ENCODE results near the gene FAM131A. TPM values are rescaled to one million over a fixed set of nuclear protein-coding genes. Genes with fewer than 3 reads are reported as not detected.

FAM131A gene
- total RNA-seq, 1 experiment from 2014 or later = 14.4 TPM

DNA sequence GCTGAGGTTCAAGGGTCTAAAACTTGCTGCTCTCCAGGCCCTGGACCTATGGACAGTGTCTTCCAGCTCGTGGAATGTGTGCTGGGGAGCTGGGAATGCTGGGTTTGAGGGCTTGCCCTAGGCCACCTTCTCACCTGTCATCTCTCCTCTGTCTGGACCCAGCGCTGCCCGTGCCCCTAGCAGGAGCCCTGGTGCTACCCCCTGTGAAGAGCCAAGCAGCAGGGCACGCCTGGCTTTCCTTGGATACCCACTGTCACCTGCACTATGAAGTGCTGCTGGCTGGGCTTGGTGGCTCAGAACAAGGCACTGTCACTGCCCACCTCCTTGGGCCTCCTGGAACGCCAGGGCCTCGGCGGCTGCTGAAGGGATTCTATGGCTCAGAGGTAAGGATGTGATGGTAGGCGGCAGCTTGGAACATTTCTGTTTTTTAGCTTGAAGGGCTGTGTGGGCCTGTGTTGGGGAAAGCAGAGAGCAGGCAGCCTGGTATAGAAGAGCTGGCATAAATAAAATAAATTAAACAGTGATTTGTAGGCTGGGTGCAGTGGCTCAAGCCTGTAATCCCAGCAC lies 47.5 kb downstream of the FAM131A start:
- H3K27me3 ChIP-seq (ENCODE audit: insufficient read depth, low read length) = peaks cover 23% of the 10 kb centered on the region
- H2BK120ac ChIP-seq (ENCODE audit: low read depth, low read length, poor library complexity, severe bottlenecking) = no peak overlapping the region
- no peak overlapping the region for H3K4ac ChIP-seq (ENCODE audit: low read depth, low read length)
- no peak overlapping the region for H2BK20ac ChIP-seq (ENCODE audit: low read depth, low read length, poor library complexity, severe bottlenecking)
- DNase-seq = no peak
- no peak overlapping the region for H2AFZ ChIP-seq (ENCODE audit: low read length)
- Mint-ChIP-seq H3K27ac (no peak overlapping the region), H3K36me3 (ENCODE audit: insufficient read depth in 1 of 3, low read depth in 3 of 3) (no peaks in the 10 kb centered on the region), H3K4me3 (no peak overlapping the region), H3K27me3 (ENCODE audit: low read depth) (peaks cover 54% of the 10 kb centered on the region), H3K9me3 (peaks cover 0 to 3% of the 10 kb centered on the region in 2 experiments; a peak in 3 of 5 replicates), H3K4me1 (peaks cover 6 to 9% of the 10 kb centered on the region in 2 experiments)
- H2BK5ac ChIP-seq (ENCODE audit: insufficient read length, low read length) = no peak overlapping the region
- no peak overlapping the region for H2BK15ac ChIP-seq (ENCODE audit: low read depth, low read length)
- no peak overlapping the region for H4K91ac ChIP-seq (ENCODE audit: insufficient read length, low read depth, low read length)
- no peaks in the 10 kb centered on the region for H3K9me3 ChIP-seq (ENCODE audit: control insufficient read depth, low read depth, low read length)
- H2AK5ac ChIP-seq (ENCODE audit: insufficient read length, low read length) = no peak overlapping the region
- no peak overlapping the region for H3K9ac ChIP-seq (ENCODE audit: extremely low read depth, insufficient read length, low read length)
- H3K23me2 ChIP-seq (ENCODE audit: insufficient read length, low read depth, low read length, poor library complexity, severe bottlenecking) = peaks cover 9% of the 10 kb centered on the region
- H3K56ac ChIP-seq (ENCODE audit: insufficient read length, low read depth, low read length) = no peak overlapping the region
- no peak overlapping the region for H3K23ac ChIP-seq (ENCODE audit: insufficient read length, low read depth, low read length)
- peaks cover 2% of the 10 kb centered on the region for H4K20me1 ChIP-seq (ENCODE audit: control insufficient read depth, insufficient read depth, insufficient read length)
- WGBS (ENCODE audit: extremely low coverage, insufficient read length, low lambda C conversion rate) = no CpG with 5 or more reads among the region's 8 CpGs
- H3K4me2 ChIP-seq (ENCODE audit: insufficient read depth, insufficient read length, low read length) = no peak overlapping the region
- H3K4me1 ChIP-seq (ENCODE audit: insufficient read depth, low read length) = no peaks in the 10 kb centered on the region
- no peak overlapping the region for H3K18ac ChIP-seq (ENCODE audit: insufficient read length, low read depth, low read length)
- no peaks in the 10 kb centered on the region for H3K79me1 ChIP-seq (ENCODE audit: insufficient read depth, low read depth, low read length, poor library complexity, severe bottlenecking)
- no peak overlapping the region for H4K5ac ChIP-seq (ENCODE audit: insufficient read length, low read depth, low read length)
- no peak overlapping the region for H3T11ph ChIP-seq (ENCODE audit: low read length)
- H3K79me2 ChIP-seq (ENCODE audit: insufficient read depth, low read length) = no peaks in the 10 kb centered on the region
- H2BK12ac ChIP-seq (ENCODE audit: insufficient read length, low read depth, low read length) = no peak overlapping the region
- H3K14ac ChIP-seq (ENCODE audit: insufficient read depth, low read length) = no peak overlapping the region
- H4K8ac ChIP-seq (replicated peaks; ENCODE audit: insufficient read length, low read depth, low read length) = no peak overlapping the region
- H3K27ac ChIP-seq (ENCODE audit: insufficient read length, low read depth, low read length) = no peak overlapping the region
- TF ChIP-seq CTCF (conservative IDR thresholded peaks at IDR 0.05) = no peak

All from H9 (cell line).